Stomach (tissue), 4 donors: Measurements from ENCODE around the gene GRAMD1B.

ENCODE experiments used
- CTCF ChIP-seq, 7 experiments: fragments of 450-650 bp in 4 of 7; fragments of 200-600 bp in 3 of 7; sonication (generic) in 3 of 7; IDR thresholded peaks; one replicate each; pipeline ENCODE4 v1.5.1; 2016 to 2019; ENCODE audit warnings: antibody characterized with exemption in 7 of 7, control low read depth in 2 of 7, mild to moderate bottlenecking in 1 of 7
- POLR2AphosphoS5 ChIP-seq, 3 donors: sonication (generic); formaldehyde crosslinking; IDR thresholded peaks; one replicate each; pipeline ENCODE4 v1.6.1; 2016; ENCODE audit warnings: antibody characterized with exemption in 3 of 3

GRCh38 chr11:123587559-123587958 is 157.5 kb downstream of the GRAMD1B start:
- TF ChIP-seq CTCF (IDR thresholded peaks at IDR 0.05) (no peak), POLR2AphosphoS5 (IDR thresholded peaks at IDR 0.05) (peak in 2 of 3 donors; percentile 55 to 79)
